SU-DHL-6 (cell line): Measurements from ENCODE around the gene USO1.

Experiments
- CTCF ChIP-seq: fragments of 200-600 bp; sonication (generic); IDR thresholded peaks from one replicate; pipeline ENCODE4 v1.5.1; 2017; ENCODE audit warnings: antibody characterized with exemption, mild to moderate bottlenecking, low read length, moderate library complexity; ENCODE audit not compliant: insufficient read depth, poor library complexity, severe bottlenecking
- EZH2phosphoT487 ChIP-seq: fragments of 200-600 bp; sonication (generic), shearing (Covaris generic); conservative IDR thresholded peaks from 2 replicates; pipeline ENCODE4 v1.6.1; 2018; ENCODE audit warnings: mild to moderate bottlenecking, antibody characterized with exemption, low read length, moderate library complexity, mixed read lengths

GRCh38 chr4:75745721-75746199 is 21.4 kb downstream of the USO1 start:
- no peak for TF ChIP-seq CTCF
- no peak for TF ChIP-seq EZH2phosphoT487
